HT1080 (cell line): Measurements from ENCODE around the gene ZSWIM8. TPM values are rescaled to one million over a fixed set of nuclear protein-coding genes. Genes with fewer than 3 reads are reported as not detected.

ENCODE experiments used
- DNase-seq: peaks from one replicate; pipeline ENCODE4 v3.0.0-alpha.2; 2015; ENCODE audit warnings: low read depth
- small RNA-seq: library from RNA; depleted of rRNA; stranded (forward); fragments of <200 nt; gene quantifications from one replicate; pipeline ENCODE3, GENCODE V24; 2014
- total RNA-seq: library from RNA; depleted of rRNA; stranded (reverse); fragments of >200 nt; shearing (Covaris generic); gene quantifications from 2 replicates; pipeline ENCODE4 v1.2.3, GENCODE V29; 2014; rRNA removed

Gene ZSWIM8
- total RNA-seq, 1 experiment from 2014 or later, result 51.9 TPM

DNA sequence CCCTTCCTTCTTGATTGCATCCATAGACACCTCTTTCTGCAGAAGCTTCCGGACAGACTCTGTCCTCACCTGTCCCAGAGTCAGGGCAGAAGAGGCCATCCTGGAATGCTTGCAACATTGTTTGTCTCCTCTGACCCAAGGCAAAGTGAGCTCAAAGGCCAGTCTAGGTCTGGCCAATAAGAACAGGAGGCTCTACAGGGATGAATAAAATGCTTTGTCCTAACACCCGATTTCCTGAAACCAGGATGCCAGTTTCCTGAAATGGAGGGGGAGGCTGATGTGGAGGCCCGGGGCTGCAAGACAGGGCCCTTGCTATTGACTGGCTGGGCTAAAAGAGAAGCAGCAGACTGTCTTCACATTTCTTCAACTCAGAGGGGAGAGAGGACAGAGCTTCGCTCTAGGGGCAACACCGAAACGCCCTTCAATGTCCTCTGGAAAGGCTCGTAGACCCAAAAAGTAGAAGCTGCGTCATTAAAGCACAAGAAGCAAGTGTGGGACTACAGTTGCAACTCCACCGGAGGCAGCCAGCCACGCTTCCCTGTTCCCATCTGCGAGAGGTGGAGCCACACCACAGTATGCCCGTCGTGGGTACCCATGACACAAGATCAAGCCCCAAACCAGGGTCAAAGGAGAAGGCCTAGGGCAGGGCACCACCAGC, 55.1 kb downstream of the ZSWIM8 start:
- DNase-seq, result no peak

DNA sequence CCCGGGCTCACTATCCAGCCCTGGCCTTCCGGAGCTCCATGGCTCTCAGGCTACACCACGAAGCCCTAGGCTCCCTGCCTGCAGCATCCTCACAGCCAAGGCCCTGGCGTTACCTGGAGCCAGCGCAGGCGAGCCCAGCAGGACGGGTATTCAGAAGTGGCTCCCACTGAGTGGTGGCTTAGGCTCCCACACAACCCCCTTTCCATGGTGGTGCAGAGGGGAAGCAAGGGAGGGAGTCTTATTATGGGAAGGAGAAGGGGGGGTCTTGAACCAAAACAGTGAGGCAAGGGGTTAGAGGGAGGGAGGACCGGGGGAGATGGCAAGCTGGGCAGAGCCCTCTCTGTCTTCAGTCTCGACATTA, 55.6 kb downstream of the ZSWIM8 start:
- DNase-seq, result no peak

DNA sequence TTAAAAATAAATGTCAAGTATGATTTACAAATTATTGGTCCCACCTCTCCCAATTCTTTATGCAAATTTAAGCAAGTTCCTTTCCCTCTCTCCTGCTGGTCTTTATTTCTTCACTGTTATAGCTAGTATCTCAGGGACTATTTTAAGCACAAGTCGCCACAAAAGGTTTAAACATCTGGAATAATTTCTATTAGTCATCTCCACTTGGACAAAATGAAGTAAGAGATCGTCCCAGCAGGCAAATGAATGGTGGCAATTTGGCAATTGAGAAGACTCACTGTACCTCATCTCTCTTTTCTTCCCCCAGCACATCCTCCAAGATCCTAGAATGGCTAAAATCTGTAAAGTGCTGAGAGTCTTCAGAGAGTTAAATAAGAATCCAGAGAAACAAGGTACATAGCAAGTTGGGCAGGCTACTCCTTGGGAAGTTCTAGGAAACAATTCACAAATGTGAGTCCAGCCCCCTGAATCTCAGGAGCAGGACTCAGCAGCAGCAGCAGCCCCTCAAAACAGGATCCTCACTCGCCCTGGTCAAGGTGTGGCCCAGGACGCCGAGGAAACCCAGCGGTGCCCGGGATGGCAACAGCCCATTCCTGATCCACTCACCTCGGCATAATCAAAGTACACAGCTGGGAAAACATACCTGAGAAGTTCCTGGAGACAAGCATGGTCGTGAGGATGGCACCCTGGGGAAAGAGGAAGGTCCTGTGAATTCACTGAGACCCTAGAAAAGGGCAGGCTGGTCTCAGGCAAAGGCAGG, 56.3 kb downstream of the ZSWIM8 start:
- DNase-seq, result no peak

DNA sequence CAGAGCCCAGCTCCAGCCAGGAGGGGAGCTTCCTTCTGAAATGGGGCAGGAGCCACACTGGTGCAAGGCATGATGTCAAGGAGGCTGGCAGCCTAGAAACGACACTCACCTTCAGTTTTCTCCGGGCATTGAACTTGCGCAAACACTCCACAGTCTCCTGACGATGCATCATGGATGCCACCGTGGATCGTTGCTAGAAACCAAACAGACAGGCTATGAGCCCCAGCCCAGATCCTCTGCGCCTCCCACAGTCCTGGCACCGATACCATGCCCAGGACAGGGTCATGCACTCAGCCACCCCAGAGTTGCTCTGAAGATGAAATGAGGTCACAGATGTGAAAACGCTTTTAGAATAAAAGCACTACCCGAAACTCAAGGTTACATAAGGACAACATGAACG, 56.9 kb downstream of the ZSWIM8 start:
- no peak for DNase-seq

DNA sequence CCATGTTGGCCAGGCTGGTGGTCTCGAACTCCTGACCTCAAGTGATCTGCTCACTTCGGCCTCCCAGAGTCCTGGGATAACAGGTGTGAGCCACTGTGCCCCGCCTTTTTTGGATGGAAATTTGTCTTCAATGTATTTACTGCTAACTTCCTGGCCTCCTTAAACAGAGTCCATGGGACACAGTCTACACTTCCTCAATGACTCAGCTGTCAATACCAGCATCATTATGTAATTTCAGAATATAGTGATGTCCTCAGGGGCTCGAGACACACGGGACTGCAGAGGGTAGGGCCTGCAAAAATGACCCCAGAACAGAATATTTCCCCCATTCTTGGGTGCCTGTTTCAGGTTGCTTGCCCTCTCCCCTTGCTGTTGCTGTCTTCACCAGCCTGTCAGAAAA, 57.9 kb downstream of the ZSWIM8 start:
- DNase-seq, result no peak

DNA sequence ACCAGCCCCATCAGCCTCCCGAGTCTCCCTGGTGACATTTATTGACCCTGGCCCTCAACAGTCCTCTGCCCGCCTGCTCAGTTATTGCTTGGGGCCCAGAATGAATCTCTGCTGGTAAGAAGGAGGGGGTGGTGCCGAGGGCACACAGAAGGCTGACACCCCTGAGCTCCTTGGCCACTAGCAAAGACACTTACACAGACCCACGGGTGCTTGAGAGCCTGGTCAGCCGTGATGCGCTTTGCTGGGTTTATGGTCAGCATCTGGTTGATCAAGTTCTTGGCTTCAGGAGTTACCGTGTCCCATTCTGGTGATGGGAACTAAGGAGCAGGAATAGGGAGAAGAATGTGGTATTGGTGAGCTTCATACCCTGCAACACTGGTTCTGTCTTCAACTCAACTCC, 61.6 kb downstream of the ZSWIM8 start:
- no peak for DNase-seq

DNA sequence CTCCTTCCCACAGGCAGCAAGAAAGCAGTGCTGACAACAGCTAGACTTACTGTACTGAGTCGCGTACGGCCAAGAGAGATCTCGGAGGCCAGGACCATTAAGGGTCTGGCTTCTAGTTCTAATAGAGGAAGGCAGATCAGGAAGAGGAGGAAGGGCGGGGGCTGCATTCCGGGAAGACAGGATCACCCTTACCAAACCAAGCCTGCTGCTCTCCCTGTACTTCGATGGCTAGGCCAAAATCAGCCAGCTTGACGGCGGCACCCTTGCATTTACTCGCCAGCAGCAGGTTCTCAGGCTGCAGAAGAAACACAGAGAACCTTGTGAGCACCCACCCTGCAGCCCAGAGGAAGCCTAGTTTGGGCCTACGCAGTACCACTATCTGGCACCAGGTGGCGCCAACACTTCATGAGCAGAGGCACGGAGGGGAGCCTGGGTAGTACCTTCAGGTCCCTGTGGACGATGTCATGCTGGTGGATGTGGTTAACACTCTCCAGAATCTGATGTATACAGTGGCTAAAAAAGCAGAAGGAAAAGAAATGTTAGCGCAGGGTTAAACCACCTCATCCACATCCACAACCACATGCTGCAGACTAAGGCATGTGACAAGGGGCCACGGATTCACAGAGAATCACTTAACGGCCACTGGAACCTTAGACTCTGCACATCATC, 63.5 kb downstream of the ZSWIM8 start:
- DNase-seq, result peak; percentile 72

DNA sequence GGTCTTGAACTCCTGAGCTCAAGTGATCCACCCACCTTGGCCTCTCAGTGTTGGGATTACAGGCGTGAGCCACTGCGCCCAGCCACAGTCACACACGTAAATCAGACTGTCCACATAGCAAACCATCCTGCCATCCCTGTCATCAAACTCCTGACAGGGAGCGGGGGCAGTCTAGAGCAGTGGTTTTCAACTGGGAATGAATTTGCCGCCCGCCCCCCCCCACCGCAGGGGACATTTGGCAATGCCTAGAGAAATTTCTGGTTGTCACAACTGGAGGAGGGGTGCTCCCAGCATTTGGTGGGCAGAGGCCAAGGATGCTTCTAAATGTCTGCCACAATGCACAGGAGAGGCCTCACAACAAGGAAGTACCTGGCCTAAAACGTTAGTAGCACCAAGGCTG, 64.8 kb downstream of the ZSWIM8 start:
- DNase-seq, result no peak

DNA sequence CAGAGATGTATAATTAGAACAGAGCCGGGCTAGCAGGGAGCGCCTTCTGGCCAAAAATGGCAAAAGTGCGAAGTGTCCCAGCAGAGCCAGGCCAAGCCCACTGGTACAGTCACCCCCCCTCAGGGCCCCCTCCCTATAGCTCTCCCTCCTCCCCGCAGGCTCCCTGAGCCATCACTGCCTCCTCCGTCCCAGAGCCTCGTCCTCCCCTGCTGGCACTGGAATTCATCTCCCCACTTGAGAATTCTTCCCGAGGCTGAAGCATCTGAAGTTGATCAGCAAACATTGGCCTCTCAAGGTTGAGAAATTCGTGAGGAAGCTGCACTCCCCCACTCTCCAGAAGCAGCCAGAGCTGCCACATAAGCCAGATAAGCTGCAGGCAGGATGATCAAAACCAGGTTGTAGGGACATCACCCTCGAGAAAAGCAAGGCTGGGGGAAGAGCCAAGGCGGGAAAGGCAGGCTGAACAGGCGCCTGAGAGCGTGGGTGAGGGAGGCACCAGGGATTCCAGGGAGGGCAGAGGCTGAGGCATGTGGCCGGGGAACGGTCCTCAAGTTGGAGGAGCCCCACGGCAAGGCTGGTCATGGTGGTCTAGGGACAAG, 65.6 kb downstream of the ZSWIM8 start:
- no peak for DNase-seq

Small RNAs within 50 kb of the gene (small RNA-seq; reads per million reads assigned to genes)
- gene AC022400.4, result not detected
- gene AC022400.9, result not detected
- gene ZSWIM8-AS1, result not detected

Other genes starting within 250 kb of the ZSWIM8 start
- gene USP54, start 194.3 kb upstream of the ZSWIM8 start, total RNA-seq, result 12.4 and 15.9 TPM in 2 replicates
- gene MYOZ1, start 144.1 kb upstream of the ZSWIM8 start, total RNA-seq, result not detected in 2 replicates
- gene SYNPO2L, start 129.6 kb upstream of the ZSWIM8 start, total RNA-seq, result 0.11 TPM in 1 of 2 replicates, not detected in the other
- 1.6 and 1.9 TPM in 2 replicates for gene AGAP5, start 87.5 kb upstream of the ZSWIM8 start, total RNA-seq
- 100 and 116 TPM in 2 replicates for gene SEC24C, start 41.2 kb upstream of the ZSWIM8 start, total RNA-seq
- 89.6 and 110 TPM in 2 replicates for gene CHCHD1, start 3.6 kb upstream of the ZSWIM8 start, total RNA-seq
- gene NDST2, start 26.0 kb downstream of the ZSWIM8 start, total RNA-seq, result 23.1 and 28.7 TPM in 2 replicates
- gene CAMK2G, start 88.9 kb downstream of the ZSWIM8 start, total RNA-seq, result 27.5 and 32.4 TPM in 2 replicates
- 504 and 552 TPM in 2 replicates for gene PLAU, start 125.5 kb downstream of the ZSWIM8 start, total RNA-seq
- 125 and 138 TPM in 2 replicates for gene VCL, start 212.5 kb downstream of the ZSWIM8 start, total RNA-seq